GM21423 (cell line): ENCODE data around the gene LLPH.

Experiments
- ATAC-seq: cut with Tn5 transposase; IDR thresholded peaks from one replicate; pipeline ENCODE4 v1.9.1; 2021; ENCODE audit warnings: mild to moderate bottlenecking, moderate library complexity; ENCODE audit not compliant: unreplicated experiment

Gene LLPH

DNA sequence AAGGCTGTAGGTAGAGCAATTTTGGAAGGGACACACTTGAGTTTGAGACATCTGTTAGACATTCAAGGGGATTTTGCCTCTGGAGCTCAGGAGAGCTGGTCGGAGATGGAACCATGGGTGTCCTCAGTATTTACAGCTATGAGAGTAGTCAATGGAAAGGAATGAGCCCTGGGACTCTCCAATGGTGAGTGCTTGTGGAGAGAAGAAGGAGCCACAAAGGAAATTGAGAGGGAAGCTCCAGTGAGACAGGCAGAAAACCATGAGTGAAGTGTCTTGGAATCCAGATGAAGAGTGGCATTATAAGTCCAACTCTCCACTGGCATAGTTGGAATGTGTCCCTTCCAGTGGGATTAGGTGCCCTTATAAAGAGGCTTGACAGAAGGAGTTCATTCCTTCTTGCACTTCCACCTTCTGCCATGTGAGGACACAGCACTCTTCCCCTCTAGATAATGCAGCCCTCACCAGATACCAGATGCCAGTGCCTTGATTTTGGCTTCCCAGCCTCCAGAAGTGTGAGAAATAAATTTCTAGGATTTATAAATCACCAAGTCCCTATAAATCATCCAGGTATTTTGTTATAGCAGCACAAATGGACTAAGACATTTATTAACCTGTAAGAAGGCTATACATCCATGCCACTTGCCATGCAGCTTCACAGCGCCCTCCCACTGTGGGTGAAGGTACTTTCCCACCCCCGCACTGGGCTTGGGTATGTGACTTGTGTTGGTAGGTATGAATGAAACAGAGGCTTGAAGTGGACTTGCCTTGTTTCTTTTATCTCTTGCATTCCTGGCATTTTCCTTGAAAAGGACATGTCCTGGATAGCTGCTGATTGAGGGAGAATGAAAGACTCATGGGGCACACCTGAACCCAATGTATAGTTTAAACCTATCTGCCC, 27.3 kb downstream of the LLPH start:
- ATAC-seq: no peak

DNA sequence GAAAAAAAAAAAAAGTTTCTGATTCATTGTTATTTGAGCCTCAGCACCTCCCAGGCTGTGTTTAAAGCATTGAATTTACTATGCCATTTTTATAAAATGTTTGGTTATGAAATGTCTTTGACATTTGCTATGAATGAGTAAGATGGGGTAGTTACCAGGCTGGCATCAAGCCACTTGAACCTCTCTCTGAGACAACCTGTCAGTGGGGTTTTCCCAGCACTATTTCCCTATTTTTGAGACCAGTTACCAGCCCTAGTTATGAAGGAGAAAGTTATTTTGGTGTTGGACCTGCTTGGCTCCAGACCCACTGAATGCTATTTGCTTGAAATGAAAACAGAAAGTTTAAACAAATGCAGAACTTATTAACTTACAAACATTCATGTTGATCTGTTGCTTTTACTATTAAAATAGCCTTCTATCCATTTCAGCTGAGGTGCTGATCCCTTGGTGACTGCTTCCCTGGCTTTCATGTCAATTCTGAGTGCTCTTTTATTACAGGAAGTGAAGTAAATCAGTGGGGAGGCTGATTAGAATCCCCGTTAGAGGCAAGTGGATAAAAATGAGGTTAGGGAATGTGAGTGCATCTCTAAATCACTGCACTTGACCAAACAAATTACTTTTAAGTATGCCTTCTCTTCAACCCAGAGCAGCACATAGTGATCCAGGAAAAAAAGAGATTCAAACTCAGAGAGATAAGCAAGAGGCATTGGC, 37.8 kb downstream of the LLPH start:
- ATAC-seq: no peak

DNA sequence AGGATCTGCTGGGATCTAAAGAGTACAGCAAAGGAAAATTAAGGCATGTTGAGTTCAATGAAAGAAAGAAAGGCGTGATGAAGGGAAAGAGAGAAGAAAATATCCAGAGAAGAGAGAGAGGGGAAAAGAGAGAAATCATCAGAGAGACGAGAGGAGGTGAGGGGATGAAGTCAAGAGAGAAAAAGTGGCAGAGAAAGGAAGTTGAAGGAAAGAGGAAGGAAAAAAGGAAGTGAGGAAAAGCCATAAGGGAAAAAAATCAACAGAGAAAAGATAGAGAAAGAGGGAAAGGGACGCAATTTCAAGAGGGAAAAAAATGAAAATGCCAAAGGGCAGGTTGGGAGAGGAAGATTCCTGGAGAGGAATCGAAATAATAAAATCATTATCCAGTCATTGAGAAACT, 40.4 kb downstream of the LLPH start:
- ATAC-seq: no peak

DNA sequence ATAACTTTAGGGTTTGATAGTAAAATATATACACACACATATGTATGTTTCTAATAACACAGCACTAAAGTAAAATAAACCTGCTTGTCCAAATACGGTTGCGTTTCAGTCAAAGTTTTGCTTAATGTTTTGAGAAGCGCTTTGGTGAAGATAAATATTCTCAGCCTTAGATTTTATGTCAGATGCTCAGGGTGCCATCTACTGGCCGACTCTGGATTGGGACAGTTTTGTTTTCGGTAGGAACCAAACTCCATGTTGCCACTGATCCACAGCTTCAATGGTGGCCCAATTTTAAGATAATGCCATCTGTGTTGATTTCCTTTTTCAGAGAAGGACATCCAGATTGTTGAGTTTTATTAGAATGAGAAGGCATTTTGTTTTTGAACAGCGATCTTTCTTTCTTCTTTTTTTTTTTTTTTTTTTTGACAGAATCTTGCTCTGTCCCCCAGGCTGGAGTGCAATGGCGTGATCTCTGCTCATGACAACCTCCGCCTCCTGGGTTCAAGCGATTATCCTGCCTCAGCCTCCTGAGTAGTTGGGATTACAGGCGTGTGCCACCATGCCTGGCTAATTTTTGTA, 43.1 kb downstream of the LLPH start:
- ATAC-seq: peak; percentile 85

DNA sequence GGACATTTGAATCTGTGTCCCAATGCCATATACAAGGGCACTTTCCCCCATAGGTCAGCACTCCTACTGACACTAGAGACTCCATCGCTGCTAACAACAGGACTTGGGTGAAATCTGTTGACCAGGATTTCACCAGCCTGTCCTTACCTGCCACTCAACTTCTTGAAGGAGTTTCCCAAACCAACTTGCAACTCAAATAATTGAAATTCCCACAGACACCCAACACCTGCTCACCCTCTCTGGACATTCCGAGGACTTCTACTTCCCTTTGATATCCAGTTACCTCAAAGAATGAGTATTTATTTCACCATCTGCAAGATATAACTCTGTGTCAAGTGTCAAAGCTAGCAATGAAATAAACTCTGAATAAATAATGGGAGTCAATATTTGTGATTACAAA, 44.6 kb downstream of the LLPH start:
- ATAC-seq: no peak

DNA sequence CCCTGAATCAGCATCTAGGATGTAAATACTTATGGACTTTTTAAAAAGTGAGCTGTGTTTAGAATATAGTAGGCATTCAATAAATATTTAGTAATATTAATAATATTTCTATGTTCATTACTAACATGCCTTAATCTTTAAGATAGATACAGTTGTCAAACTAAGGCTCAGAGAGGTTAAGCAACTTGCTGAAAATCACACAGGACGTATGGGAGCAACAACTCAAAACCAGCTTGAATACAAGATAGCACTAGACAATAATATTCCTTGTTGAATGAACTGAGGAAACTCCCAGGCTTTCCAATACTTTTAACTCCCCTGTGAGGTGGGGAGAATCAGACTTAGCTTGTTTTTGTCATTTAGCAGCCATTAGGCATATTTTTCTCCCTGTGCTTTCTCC, 45.3 kb downstream of the LLPH start:
- ATAC-seq: no peak

GRCh38 chr12:66083766-66084165, 46.8 kb downstream of the LLPH start:
- ATAC-seq: no peak

DNA sequence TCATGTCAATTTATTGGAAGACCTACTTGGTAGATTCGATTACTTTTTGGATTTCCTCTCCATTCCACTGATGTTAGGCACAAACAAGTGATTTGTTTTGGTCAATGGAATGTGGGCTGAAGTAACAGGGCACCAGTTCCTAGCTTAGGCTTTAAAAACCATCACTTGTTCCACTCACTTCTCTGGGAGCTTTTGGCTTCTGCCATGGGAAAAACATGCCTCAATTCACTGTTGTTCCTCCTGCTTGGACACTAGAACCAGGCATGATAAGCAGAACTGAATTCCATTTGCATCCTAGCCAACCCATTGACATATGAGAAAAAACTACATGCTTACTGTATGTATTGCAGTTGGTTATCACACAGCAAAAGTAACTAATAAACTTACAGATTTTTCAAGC, 47.8 kb downstream of the LLPH start:
- no peak for ATAC-seq

GRCh38 chr12:66080791-66081190, 49.8 kb downstream of the LLPH start:
- no peak for ATAC-seq

DNA sequence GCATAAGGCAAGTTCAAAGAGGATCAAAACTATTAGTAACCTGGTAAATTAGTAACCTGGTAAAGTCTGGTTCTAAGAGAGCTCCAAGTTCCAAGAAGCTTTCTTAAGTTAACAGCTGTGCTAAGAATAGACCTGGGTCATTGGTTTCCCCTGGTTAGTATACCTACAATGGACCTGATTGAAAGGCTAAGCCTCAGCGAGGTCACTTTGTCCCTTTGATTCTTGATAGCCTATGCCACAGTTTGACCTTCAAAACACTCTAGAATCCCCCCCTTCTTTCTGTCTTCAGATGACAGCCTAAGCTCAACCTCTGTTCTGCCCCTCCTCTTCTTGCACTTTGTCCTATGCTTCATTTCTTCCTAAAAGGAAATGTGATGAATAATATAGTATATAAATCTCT, 53.0 kb downstream of the LLPH start:
- ATAC-seq: no peak

- no peak for ATAC-seq
Observed at GRCh38 chr12:66074561-66074960, 56.0 kb downstream of the LLPH start.

DNA sequence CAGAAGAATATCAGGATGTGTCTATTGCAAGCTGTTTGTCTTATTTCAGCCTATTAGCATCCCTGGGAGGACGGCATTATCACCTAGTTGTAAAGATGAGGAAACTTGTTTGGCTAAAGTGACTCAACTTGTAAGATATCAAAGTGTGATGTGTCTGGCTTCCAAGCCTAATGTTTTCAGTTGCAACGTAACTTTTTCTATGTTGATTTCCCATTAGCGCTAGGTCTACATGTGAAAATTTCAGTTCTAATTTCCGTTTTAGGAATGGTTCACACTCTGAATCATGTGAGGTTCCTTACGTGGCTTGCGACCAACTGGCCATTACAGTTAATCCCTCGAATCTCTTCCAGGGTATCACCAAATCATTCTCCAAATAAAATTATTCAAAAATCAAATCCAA, 58.0 kb downstream of the LLPH start:
- peak; percentile 53 for ATAC-seq

DNA sequence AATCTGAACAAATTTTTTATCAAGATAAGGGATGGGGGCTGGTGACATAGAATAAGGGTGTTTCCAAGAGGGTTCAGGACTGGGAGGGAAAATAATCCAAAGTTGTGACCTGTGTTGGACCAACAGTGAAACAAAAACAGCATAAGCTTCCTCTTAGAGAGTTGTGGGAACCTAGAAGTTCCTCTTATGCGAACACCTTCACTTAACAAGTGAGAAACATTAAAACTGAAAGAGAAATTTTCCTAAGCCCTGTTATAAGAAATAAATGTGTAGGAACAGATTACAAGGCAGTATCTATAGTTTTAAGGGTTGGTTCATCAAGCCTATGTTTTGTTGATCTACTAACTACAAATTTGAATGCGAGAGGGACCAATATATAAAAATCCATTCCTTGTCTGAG, 58.4 kb downstream of the LLPH start:
- ATAC-seq: peak; percentile 79

GRCh38 chr12:66071549-66071948, 59.0 kb downstream of the LLPH start:
- ATAC-seq: no peak

- ATAC-seq: no peak
Observed at GRCh38 chr12:66070378-66071120, 60.0 kb downstream of the LLPH start.

GRCh38 chr12:66066929-66067523, 63.5 kb downstream of the LLPH start:
- ATAC-seq: peak; percentile 23
